ENCODE data around the gene RTN4RL2. TPM values are rescaled to one million over a fixed set of nuclear protein-coding genes. Genes with fewer than 3 reads are reported as not detected.

RTN4RL2 gene
- total RNA-seq, 4 donors from 2014 or later, result 1.2 TPM; not detected in 3

DNA sequence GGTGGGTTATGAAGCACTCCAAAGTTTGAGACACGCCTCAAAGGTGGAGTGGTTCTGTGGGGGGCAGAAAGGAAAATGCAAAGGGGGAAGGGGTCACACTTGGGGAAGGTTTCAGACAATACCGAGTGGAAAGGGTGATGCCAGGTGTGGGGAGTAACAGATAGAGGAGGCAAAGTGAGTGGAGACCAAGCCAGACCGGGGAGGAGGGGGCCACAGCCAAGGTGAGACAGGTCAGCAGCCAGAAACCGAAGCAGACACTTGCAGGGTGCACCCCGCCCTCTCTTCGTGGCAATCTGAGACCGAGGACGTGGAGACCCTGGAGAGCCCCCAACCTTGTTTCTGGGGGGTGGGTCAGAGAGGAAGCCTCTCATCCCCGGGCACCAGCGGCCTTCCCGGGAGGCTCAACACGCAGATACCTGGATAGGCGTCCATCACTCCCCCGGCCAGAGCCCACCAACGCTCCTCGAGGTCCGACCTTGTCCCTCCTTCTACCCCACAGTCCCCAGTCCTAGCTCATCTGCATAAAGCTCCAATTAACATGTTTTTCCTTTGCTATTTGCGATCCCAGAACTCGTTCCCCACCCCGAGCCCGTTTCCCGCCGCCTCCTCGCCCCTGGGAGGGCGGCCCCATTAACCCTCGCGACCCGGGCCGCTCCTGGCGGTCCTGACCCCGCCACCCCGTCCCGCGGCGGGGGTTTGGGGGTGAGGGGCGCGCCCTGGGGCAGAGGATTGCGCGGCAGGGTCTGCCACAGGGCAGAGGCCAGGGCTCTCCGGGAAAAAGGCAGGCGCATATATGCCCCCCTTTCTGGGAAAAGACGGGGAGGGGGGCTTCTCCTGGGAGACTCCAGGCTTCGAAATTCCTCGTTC, 21.8 kb downstream of the RTN4RL2 start:
- Histone ChIP-seq H3K27ac (no peak overlapping the region), H3K4me1 (peaks cover 0 to 19% (median 10%) of the 10 kb centered on the region in 4 donors), H3K36me3 (peaks cover 0 to 10% (median 0%) of the 10 kb centered on the region in 3 donors), H3K9me3 (no peaks in the 10 kb centered on the region), H3K4me3 (peak overlapping the region in 2 of 4 donors; percentile 8 to 34), H3K27me3 (no peaks in the 10 kb centered on the region)
- no peak for DNase-seq
- no peak for TF ChIP-seq POLR2A (IDR thresholded peaks at IDR 0.05)
- TF ChIP-seq, protein P1, sequence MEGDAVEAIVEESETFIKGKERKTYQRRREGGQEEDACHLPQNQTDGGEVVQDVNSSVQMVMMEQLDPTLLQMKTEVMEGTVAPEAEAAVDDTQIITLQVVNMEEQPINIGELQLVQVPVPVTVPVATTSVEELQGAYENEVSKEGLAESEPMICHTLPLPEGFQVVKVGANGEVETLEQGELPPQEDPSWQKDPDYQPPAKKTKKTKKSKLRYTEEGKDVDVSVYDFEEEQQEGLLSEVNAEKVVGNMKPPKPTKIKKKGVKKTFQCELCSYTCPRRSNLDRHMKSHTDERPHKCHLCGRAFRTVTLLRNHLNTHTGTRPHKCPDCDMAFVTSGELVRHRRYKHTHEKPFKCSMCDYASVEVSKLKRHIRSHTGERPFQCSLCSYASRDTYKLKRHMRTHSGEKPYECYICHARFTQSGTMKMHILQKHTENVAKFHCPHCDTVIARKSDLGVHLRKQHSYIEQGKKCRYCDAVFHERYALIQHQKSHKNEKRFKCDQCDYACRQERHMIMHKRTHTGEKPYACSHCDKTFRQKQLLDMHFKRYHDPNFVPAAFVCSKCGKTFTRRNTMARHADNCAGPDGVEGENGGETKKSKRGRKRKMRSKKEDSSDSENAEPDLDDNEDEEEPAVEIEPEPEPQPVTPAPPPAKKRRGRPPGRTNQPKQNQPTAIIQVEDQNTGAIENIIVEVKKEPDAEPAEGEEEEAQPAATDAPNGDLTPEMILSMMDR (IDR thresholded peaks at IDR 0.05), result no peak

DNA sequence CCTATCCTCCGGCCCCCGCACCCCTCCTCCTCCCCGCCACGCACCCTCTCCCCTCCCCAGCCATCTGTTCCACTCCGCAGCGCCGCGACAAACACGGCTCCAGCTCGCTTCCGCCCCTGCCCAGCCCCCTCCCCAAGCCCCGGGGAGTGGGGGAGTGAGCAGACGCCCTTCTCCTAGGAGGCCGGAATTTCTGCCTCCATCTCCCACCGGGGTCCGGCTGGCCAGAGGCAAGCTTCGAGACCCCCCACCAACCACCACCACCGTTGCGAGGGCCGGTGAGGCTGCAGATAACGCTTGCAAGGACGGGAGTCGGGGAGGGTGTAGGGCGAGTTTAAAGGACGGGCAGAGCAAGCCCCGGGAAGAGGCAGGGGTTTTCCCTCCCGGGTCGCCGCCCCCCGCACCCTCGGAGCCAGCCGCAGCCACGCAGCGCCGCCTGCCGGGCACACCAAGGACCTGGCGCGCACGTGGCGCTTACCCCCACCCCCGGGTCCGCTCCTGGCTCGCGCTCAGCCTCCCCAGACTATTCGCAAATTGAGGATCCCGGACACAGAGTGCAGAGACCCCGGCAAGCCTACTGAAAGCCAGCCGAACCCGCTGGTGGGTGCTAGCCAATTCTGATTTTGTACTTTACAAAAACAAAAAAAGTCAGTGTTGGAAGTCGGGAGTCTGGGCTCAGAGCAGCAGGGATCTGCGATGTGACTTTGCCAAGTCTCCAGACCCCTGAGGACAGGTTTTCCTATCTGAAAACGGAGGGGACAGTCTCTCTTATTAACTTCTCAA, 22.6 kb downstream of the RTN4RL2 start:
- H3K27ac ChIP-seq, result peak overlapping the region in 1 of 4 donors; percentile 10
- DNase-seq, result peak; percentile 33 to 61 (median 56)
- no peak for TF ChIP-seq POLR2A (IDR thresholded peaks at IDR 0.05)
- TF ChIP-seq, protein P1 (IDR thresholded peaks at IDR 0.05), result peak in 5 of 6 experiments; percentile 19 to 51 (median 46)

DNA sequence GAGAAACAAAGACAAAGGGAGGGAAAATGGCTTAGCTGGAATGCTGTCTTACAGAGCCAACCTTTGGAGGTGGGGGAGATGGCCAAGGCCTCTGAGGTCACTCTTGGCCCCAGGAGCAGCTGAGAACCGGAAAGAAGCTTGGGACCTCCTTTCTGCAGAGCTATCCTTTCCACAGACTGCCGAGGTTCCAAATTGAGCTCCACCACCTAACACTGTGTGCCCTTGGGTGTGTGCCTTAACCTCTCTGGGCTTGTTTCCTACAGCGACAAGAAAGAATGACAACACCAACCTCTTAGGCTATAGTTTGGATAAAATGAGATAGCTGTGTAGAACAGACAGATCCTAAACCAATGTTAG, 23.2 kb downstream of the RTN4RL2 start:
- TF ChIP-seq POLR2A (IDR thresholded peaks at IDR 0.05), result no peak
- TF ChIP-seq, protein P1 (IDR thresholded peaks at IDR 0.05), result no peak
- no peaks in the 10 kb centered on the region for H3K27me3 ChIP-seq
- DNase-seq, result no peak
- H3K36me3 ChIP-seq, result peaks cover 0 to 17% (median 0%) of the 10 kb centered on the region in 3 donors
- H3K27ac ChIP-seq, result no peak overlapping the region
- no peaks in the 10 kb centered on the region for H3K9me3 ChIP-seq
- peaks cover 0 to 19% (median 10%) of the 10 kb centered on the region in 4 donors for H3K4me1 ChIP-seq
- H3K4me3 ChIP-seq, result no peak overlapping the region

More for the DNA sequence above, 22.6 kb downstream of the RTN4RL2 start:
- Histone ChIP-seq H3K36me3 (peaks cover 0 to 12% (median 0%) of the 10 kb centered on the region in 3 donors), H3K9me3 (no peaks in the 10 kb centered on the region), H3K4me3 (peak overlapping the region in 2 of 4 donors; percentile 8 to 34), H3K4me1 (peaks cover 0 to 19% (median 10%) of the 10 kb centered on the region in 4 donors), H3K27me3 (no peaks in the 10 kb centered on the region)

DNA sequence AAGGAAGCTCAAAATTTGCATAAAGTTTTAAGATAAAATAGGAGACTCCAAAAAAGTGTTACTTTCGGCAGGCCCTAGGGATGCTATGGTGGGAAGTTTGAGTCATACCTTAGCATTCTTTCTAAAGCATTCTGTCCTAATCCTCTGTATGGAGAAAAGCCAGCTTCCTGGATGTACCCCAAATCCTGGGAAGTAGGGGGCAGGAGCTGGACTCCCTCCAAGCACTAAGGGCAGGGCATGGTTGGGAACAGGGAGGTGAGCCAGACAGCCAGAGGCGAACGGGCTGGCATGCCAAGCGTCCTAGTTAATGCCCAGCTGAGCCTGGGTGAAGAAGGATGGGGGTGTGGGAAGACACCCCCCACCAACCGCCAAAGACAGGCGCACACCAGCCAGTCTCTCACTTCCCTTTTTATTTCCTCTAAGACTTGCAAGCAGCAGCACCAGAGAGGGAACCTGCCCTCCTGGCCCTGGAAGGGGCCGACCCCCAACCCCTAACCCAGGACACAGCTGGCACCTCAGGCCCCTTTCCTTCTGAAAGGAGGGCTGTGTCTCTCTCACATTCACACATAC, 23.9 kb downstream of the RTN4RL2 start:
- H3K27me3 ChIP-seq, result no peaks in the 10 kb centered on the region
- no peaks in the 10 kb centered on the region for H3K9me3 ChIP-seq
- peaks cover 0 to 21% (median 0%) of the 10 kb centered on the region in 3 donors for H3K36me3 ChIP-seq
- DNase-seq, result peak in 2 of 3 donors; percentile 50 to 53
- no peak for TF ChIP-seq POLR2A (IDR thresholded peaks at IDR 0.05)
- TF ChIP-seq, protein P1 (IDR thresholded peaks at IDR 0.05), result no peak
- H3K27ac ChIP-seq, result no peak overlapping the region
- H3K4me1 ChIP-seq, result peaks cover 0 to 19% (median 10%) of the 10 kb centered on the region in 4 donors
- H3K4me3 ChIP-seq, result no peak overlapping the region

DNA sequence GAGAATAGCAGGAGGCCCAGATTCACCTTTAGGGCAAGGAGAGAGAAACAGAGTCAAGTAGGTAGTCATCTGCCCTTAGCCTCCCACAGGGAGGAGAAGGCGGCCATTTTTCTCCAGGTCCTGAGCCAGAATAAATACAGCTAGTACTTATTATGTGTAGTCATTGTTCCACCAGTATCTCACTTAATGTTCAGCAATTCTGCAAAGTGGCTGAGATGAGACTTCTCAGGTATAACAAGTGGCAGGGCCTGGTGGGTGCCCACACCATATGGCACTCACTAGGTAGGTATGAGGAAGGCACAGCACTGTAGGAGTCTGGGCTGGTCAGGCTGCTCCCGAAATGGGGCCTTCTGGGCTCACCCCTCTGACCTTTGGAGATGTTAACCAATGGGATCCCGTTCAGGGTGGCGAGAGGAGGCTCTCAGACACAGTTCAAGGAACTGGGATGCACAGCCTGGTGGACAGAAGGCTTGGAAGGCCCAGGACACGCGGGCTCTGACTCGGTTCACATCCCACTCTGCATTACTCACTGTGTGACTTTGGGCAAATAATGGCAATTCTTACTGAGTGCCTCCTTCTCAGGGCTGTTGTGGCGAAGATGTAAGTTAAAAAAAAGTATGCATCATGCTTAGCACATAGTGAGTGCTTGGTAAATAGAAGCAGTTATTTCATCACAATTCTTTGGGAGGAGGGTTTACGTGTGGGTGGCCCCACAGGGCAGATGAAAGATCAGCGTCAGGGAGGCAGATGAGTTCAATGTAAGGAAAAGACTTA, 25.1 kb downstream of the RTN4RL2 start:
- Histone ChIP-seq H3K9me3 (no peaks in the 10 kb centered on the region), H3K36me3 (peaks cover 0 to 33% (median 0%) of the 10 kb centered on the region in 3 donors), H3K4me3 (no peak overlapping the region), H3K27me3 (no peaks in the 10 kb centered on the region), H3K27ac (no peak overlapping the region), H3K4me1 (peaks cover 0 to 19% (median 10%) of the 10 kb centered on the region in 4 donors)
- TF ChIP-seq, protein P1 (IDR thresholded peaks at IDR 0.05), result no peak
- no peak for TF ChIP-seq POLR2A (IDR thresholded peaks at IDR 0.05)
- DNase-seq, result no peak
